ENCODE measurements around the gene CSF3R.

CSF3R gene

GRCh38 chr1:36482724-36483388 lies at the start of gene CSF3R:
Gene CSF3R, minus strand, starts transcription at chr1:36482913. Its CDS starts 3,417 bp downstream, at chr1:36479496.
- Mint-ChIP-seq H3K36me3 (no peaks in the 10 kb centered on the region), H3K27ac (peak within 1 kb of the TSS; percentile 4), H3K4me3 (peak within 1 kb of the TSS; percentile 6), H3K9me3 (no peaks in the 10 kb centered on the region), H3K4me1 (peaks cover 13% of the 10 kb centered on the region), H3K27me3 (peaks cover 46% of the 10 kb centered on the region)
- DNase-seq: peak; percentile 19
- CTCF ChIA-PET: no interaction called here

- Mint-ChIP-seq H3K27me3 (peaks cover 30% of the 10 kb centered on the region), H3K9me3 (no peaks in the 10 kb centered on the region), H3K4me1 (no peaks in the 10 kb centered on the region), H3K27ac (no peak overlapping the region), H3K36me3 (no peaks in the 10 kb centered on the region), H3K4me3 (no peak overlapping the region)
- CTCF ChIA-PET: interaction anchor here (1.4 kb wide), 1 partner anchor 15 kb away, joined by 11 read pairs; no protein-coding TSS in a partner anchor
- DNase-seq: peak; percentile 14
Observed at GRCh38 chr1:36531833-36532232, 49.1 kb upstream of the CSF3R start.

GRCh38 chr1:36530791-36531190 lies 48.1 kb upstream of the CSF3R start:
- no peak for DNase-seq
- CTCF ChIA-PET: interaction anchor here (0.7 to 1.9 kb wide), 2 partner anchors 14 to 461 kb away, joined by 4 to 6 read pairs; no protein-coding TSS in a partner anchor
- peaks cover 25% of the 10 kb centered on the region for H3K27me3 Mint-ChIP-seq
- no peaks in the 10 kb centered on the region for H3K36me3 Mint-ChIP-seq
- H3K9me3 Mint-ChIP-seq: no peaks in the 10 kb centered on the region
- H3K4me1 Mint-ChIP-seq: no peaks in the 10 kb centered on the region
- no peak overlapping the region for H3K4me3 Mint-ChIP-seq
- H3K27ac Mint-ChIP-seq: no peak overlapping the region

- H3K9me3 Mint-ChIP-seq: no peaks in the 10 kb centered on the region
- H3K4me1 Mint-ChIP-seq: no peaks in the 10 kb centered on the region
- DNase-seq: no peak
- H3K27ac Mint-ChIP-seq: no peak overlapping the region
- CTCF ChIA-PET: interaction anchor here (1.9 kb wide), 1 partner anchor 13 kb away, joined by 6 read pairs; no protein-coding TSS in a partner anchor
- H3K4me3 Mint-ChIP-seq: no peak overlapping the region
- no peaks in the 10 kb centered on the region for H3K36me3 Mint-ChIP-seq
- H3K27me3 Mint-ChIP-seq: peaks cover 24% of the 10 kb centered on the region
Observed at GRCh38 chr1:36530261-36530660, 47.5 kb upstream of the CSF3R start.

DNA sequence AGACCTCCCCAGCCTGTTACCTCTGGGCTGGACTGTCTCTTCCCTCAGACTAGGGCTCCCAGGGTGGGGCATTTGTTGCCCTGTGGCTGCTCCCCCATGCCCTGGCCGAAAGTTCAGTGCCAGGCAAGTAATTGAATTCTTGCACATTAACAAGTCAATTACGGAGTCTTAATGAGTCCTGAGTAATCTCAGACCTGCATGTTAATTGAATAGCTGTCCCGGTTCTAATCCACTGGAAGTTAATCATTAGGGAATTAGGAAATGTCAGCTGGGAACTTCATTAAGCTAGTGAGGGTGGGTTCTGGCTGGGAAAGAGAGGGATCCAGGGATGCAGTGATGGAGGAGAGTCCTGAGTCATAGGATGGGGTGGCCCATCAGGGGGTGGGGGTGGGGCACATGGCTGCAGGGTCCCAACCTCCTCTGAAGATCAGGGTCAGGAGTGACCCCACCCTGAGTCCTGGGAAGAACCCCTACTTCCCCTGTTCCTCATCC lies 47.1 kb upstream of the CSF3R start:
- CTCF ChIA-PET: interaction anchor here (1.9 kb wide), 1 partner anchor 13 kb away, joined by 6 read pairs; no protein-coding TSS in a partner anchor
- H3K4me3 Mint-ChIP-seq: no peak overlapping the region
- H3K27ac Mint-ChIP-seq: no peak overlapping the region
- DNase-seq: no peak
- no peaks in the 10 kb centered on the region for H3K36me3 Mint-ChIP-seq
- H3K27me3 Mint-ChIP-seq: peaks cover 24% of the 10 kb centered on the region
- no peaks in the 10 kb centered on the region for H3K9me3 Mint-ChIP-seq
- H3K4me1 Mint-ChIP-seq: no peaks in the 10 kb centered on the region

GRCh38 chr1:36528361-36529349 lies 45.9 kb upstream of the CSF3R start:
- Mint-ChIP-seq H3K4me3 (no peak overlapping the region), H3K36me3 (no peaks in the 10 kb centered on the region), H3K9me3 (no peaks in the 10 kb centered on the region), H3K4me1 (peaks cover 2% of the 10 kb centered on the region), H3K27ac (no peak overlapping the region), H3K27me3 (peaks cover 21% of the 10 kb centered on the region)
- no peak for DNase-seq
- CTCF ChIA-PET: interaction anchor here (1.7 to 1.9 kb wide), 2 partner anchors 12 kb away, joined by 5 to 6 read pairs; no protein-coding TSS in a partner anchor

DNA sequence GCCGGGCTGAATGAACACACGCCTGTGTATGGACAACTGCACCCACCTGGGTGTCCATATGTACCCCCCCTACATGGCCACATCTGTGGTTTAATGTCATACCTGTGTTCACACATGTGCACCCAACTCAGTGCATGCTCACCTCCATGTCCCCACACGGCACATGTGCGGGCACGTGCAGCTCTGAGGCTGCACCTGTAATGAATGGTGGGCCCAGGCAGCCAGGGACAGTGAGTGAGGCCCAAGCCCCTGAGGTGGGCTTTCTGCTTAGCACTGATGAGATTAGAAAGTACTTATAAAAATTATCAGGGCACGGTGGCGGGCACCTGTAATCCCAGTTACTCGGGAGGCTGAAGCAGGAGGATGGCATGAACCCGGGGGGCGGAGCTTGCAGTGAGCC lies 42.5 kb upstream of the CSF3R start:
- Mint-ChIP-seq H3K27me3 (peaks cover 6% of the 10 kb centered on the region), H3K4me1 (peaks cover 3% of the 10 kb centered on the region), H3K36me3 (no peaks in the 10 kb centered on the region), H3K4me3 (no peak overlapping the region), H3K27ac (no peak overlapping the region), H3K9me3 (no peaks in the 10 kb centered on the region)
- CTCF ChIA-PET: interaction anchor here (1.2 kb wide), 1 partner anchor 8 kb away, joined by 5 read pairs; no protein-coding TSS in a partner anchor
- no peak for DNase-seq

DNA sequence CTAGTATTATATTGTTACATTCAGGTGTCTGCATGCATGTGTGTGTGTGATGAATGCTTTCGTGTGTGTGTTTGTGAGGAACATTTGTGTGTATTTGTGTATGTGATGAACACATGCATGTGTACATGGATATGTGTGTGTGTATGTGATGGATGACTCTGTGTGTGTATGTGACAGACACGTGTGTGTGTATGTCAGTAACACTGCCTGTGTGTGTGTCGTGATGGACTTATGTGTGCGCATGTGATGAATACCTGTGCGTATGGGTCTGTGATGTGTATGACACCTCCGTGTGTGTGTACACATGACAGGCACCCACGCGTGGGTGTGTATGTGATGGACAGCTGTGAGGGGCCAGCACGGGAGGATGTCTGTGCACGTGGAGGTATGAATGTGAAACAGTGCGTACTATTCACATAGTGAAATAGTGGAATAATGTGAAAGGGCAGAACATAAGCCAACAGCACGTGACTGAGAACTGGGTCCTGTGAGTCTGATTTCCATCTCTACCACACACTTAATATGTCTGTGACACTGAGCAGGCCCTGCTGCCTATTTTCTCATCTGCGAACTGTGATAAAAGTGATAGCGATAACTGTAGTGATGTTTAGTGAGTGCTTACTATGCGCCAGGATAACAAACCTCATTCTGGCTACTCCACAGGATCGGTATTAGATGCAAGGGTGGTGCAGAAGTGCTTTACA lies 41.8 kb upstream of the CSF3R start:
- CTCF ChIA-PET: interaction anchor here (1.7 kb wide), 1 partner anchor 9 kb away, joined by 5 read pairs; no protein-coding TSS in a partner anchor
- Mint-ChIP-seq H3K27ac (no peak overlapping the region), H3K9me3 (no peaks in the 10 kb centered on the region), H3K4me3 (no peak overlapping the region), H3K27me3 (no peaks in the 10 kb centered on the region), H3K4me1 (peaks cover 3% of the 10 kb centered on the region), H3K36me3 (no peaks in the 10 kb centered on the region)
- DNase-seq: no peak

DNA sequence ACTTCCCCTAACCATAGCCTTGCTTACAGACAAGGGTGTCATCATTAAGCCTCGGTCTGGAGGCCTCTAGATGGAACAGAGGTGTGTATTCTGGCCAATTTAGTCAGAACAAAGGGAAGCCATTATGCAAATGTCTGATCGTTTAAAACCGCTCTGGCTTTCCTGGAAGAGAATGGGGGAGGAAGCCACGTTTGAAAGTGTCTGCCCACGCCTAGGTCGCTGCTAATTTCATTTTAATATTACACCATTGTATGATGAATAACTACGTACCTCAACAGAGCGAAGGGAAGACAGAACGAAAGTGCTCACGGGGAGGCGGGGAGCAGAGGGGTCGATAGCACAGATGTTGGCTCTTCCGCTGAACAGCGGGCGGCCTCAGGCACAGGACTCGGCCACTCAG lies 41.1 kb upstream of the CSF3R start:
- no peaks in the 10 kb centered on the region for H3K9me3 Mint-ChIP-seq
- peaks cover 3% of the 10 kb centered on the region for H3K4me1 Mint-ChIP-seq
- no peak overlapping the region for H3K4me3 Mint-ChIP-seq
- no peaks in the 10 kb centered on the region for H3K27me3 Mint-ChIP-seq
- no peaks in the 10 kb centered on the region for H3K36me3 Mint-ChIP-seq
- H3K27ac Mint-ChIP-seq: no peak overlapping the region
- CTCF ChIA-PET: interaction anchor here (1.7 kb wide), 1 partner anchor 9 kb away, joined by 5 read pairs; no protein-coding TSS in a partner anchor
- DNase-seq: no peak

DNA sequence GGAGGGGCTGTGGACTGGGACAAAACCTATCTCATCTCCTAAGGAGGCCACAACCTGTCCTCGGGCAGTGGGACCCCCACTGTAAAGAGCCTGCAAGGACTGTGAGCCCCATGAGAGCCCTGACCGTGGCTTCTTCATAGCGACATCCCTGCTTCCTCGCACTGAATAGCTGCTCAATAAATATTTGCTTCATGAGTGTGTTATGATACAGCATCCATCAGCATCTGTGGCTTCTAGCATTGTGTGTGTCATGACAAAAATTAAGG lies 40.5 kb upstream of the CSF3R start:
- CTCF ChIA-PET: interaction anchor here (1.7 kb wide), 1 partner anchor 8 kb away, joined by 5 read pairs; no protein-coding TSS in a partner anchor
- Mint-ChIP-seq H3K4me3 (no peak overlapping the region), H3K4me1 (peaks cover 3% of the 10 kb centered on the region), H3K36me3 (no peaks in the 10 kb centered on the region), H3K27ac (no peak overlapping the region), H3K27me3 (no peaks in the 10 kb centered on the region), H3K9me3 (no peaks in the 10 kb centered on the region)
- no peak for DNase-seq

- H3K9me3 Mint-ChIP-seq: no peaks in the 10 kb centered on the region
- H3K4me1 Mint-ChIP-seq: peaks cover 3% of the 10 kb centered on the region
- CTCF ChIA-PET: interaction anchor here (1.7 kb wide), 1 partner anchor 8 kb away, joined by 5 read pairs; no protein-coding TSS in a partner anchor
- H3K27me3 Mint-ChIP-seq: no peaks in the 10 kb centered on the region
- DNase-seq: no peak
- no peaks in the 10 kb centered on the region for H3K36me3 Mint-ChIP-seq
- H3K4me3 Mint-ChIP-seq: no peak overlapping the region
- no peak overlapping the region for H3K27ac Mint-ChIP-seq
Observed at GRCh38 chr1:36522461-36523229, 39.9 kb upstream of the CSF3R start.

- peaks cover 3% of the 10 kb centered on the region for H3K4me1 Mint-ChIP-seq
- no peaks in the 10 kb centered on the region for H3K36me3 Mint-ChIP-seq
- no peak for DNase-seq
- H3K27me3 Mint-ChIP-seq: no peaks in the 10 kb centered on the region
- H3K9me3 Mint-ChIP-seq: no peaks in the 10 kb centered on the region
- H3K4me3 Mint-ChIP-seq: no peak overlapping the region
- no peak overlapping the region for H3K27ac Mint-ChIP-seq
- CTCF ChIA-PET: no interaction called here
Observed at GRCh38 chr1:36522021-36522420, 39.3 kb upstream of the CSF3R start.

- peaks cover 3% of the 10 kb centered on the region for H3K4me1 Mint-ChIP-seq
- peaks cover 3% of the 10 kb centered on the region for H3K27me3 Mint-ChIP-seq
- H3K27ac Mint-ChIP-seq: no peak overlapping the region
- no peak overlapping the region for H3K4me3 Mint-ChIP-seq
- H3K9me3 Mint-ChIP-seq: no peaks in the 10 kb centered on the region
- CTCF ChIA-PET: no interaction called here
- H3K36me3 Mint-ChIP-seq: no peaks in the 10 kb centered on the region
- no peak for DNase-seq
Observed at GRCh38 chr1:36520771-36521420, 38.2 kb upstream of the CSF3R start.

Measured in activated naive CD4-positive, alpha-beta T cell treated with anti-CD3 and anti-CD28 coated beads, Interleukin-2, amount 10 ng/mL, durations not matched to agents 7 days and 5 days (primary cell).